H1 (cell line): ENCODE results near the gene RAB30. TPM values are rescaled to one million over a fixed set of nuclear protein-coding genes. Genes with fewer than 3 reads are reported as not detected.

Experiments
- CREB1 ChIP-seq: IDR thresholded peaks from 2 replicates; pipeline ENCODE4 v1.6.1; 2012; ENCODE audit warnings: inconsistent platforms
- HDAC2 ChIP-seq, 2 experiments: fragments of 300-600 bp in 1 of 2; sonication (generic) in 1 of 2; IDR thresholded peaks; 2 replicates each; pipeline ENCODE4 v1.6.1; 2011 to 2012; ENCODE audit warnings: low read depth in 2 of 2, low read length in 2 of 2, mild to moderate bottlenecking in 2 of 2, moderate library complexity in 2 of 2, borderline replicate concordance in 1 of 2, inconsistent platforms in 1 of 2
- PHF8 ChIP-seq: fragments of 200-600 bp; sonication (generic); conservative IDR thresholded peaks from 2 replicates; pipeline ENCODE4 v1.7.1; 2012; ENCODE audit warnings: low read depth, mild to moderate bottlenecking, inconsistent platforms, low read length, moderate library complexity
- SIRT6 ChIP-seq: IDR thresholded peaks from one replicate; pipeline ENCODE4 v1.7.1; 2012; ENCODE audit warnings: low read length, inconsistent platforms
- SIX5 ChIP-seq: IDR thresholded peaks from 2 replicates; pipeline ENCODE4 v1.6.1; 2011; ENCODE audit warnings: mild to moderate bottlenecking, low read depth, low read length
- SP4 ChIP-seq: IDR thresholded peaks from 2 replicates; pipeline ENCODE4 v1.6.1; 2012; ENCODE audit warnings: low read length, inconsistent platforms
- polyA plus RNA-seq, 7 experiments: library from polyadenylated mRNA; depleted of rRNA in 3 of 7; stranded (reverse) in 5 of 7; unstranded in 2 of 7; fragments of >200 nt in 5 of 7; fragments of 200-250 nt in 2 of 7; gene quantifications; 1 replicate in 5 of 7; 2 replicates in 1 of 7; 4 replicates in 1 of 7; pipeline versions ENCODE4 v1.2.1 to v1.2.3, GENCODE V29; 2011 to 2013; ENCODE audit warnings: missing spikeins in 2 of 7, mixed read lengths in 2 of 7
- total RNA-seq: library from RNA; stranded (reverse); fragmentation: NEBNext Ultra II Directional; extraction: Animal tissue kit (Norgen Biotek cat#: 25700); gene quantifications from 2 replicates; pipeline ENCODE4 v1.2.1, GENCODE V29; 2021

RAB30 gene
- total and polyA plus RNA-seq, 2 of the 8 experiments (the other 6 are each of a cell fraction or from before 2014, with no cell fraction given): 1.6 to 11.7 TPM

- TF ChIP-seq SP4 (peak; percentile 31; the same call in 1 of the 2 replicates), HDAC2 (IDR thresholded peaks at IDR 0.05; ENCODE audit: borderline replicate concordance in 1 of 2, low read depth in 2 of 2, low read length in 2 of 2) (0 out of 4 replicates have a peak, but pooled peaks of 1 of the 2 experiments have one; percentile 60), SIRT6 (no peak), PHF8 (peak; percentile 96), CREB1 (peak; percentile 91), SIX5 (peak; percentile 91)
Measured at GRCh38 chr11:83071567-83072349, at the start of gene RAB30 (continued).
